ENCODE data around the gene IGFBPL1. TPM values are rescaled to one million over a fixed set of nuclear protein-coding genes. Genes with fewer than 3 reads are reported as not detected.

IGFBPL1 gene
- total and polyA plus RNA-seq, 2 experiments from 2014 or later: 2.0 to 24.2 TPM

DNA sequence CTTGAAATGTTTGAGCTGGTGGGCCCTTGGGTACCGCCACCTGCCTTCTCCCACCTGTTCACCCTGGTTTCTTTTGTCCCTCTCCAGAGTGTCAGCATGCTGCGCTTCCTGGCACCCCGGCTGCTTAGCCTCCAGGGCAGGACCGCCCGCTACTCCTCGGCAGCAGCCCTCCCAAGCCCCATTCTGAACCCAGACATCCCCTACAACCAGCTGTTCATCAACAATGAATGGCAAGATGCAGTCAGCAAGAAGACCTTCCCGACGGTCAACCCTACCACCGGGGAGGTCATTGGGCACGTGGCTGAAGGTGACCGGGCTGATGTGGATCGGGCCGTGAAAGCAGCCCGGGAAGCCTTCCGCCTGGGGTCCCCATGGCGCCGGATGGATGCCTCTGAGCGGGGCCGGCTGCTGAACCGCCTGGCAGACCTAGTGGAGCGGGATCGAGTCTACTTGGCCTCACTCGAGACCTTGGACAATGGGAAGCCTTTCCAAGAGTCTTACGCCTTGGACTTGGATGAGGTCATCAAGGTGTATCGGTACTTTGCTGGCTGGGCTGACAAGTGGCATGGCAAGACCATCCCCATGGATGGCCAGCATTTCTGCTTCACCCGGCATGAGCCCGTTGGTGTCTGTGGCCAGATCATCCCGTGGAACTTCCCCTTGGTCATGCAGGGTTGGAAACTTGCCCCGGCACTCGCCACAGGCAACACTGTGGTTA is 28.4 kb downstream of the IGFBPL1 start:
- H3K9me3 ChIP-seq (ENCODE audit: low read depth): no peaks in the 10 kb centered on the region
- peaks cover 10% of the 10 kb centered on the region for H3K4me1 ChIP-seq (ENCODE audit: low read depth)
- no peak overlapping the region for H3K4me3 ChIP-seq
- H3K27me3 ChIP-seq: no peaks in the 10 kb centered on the region
- H3K27ac ChIP-seq: no peak overlapping the region
- TF ChIP-seq, protein P1, sequence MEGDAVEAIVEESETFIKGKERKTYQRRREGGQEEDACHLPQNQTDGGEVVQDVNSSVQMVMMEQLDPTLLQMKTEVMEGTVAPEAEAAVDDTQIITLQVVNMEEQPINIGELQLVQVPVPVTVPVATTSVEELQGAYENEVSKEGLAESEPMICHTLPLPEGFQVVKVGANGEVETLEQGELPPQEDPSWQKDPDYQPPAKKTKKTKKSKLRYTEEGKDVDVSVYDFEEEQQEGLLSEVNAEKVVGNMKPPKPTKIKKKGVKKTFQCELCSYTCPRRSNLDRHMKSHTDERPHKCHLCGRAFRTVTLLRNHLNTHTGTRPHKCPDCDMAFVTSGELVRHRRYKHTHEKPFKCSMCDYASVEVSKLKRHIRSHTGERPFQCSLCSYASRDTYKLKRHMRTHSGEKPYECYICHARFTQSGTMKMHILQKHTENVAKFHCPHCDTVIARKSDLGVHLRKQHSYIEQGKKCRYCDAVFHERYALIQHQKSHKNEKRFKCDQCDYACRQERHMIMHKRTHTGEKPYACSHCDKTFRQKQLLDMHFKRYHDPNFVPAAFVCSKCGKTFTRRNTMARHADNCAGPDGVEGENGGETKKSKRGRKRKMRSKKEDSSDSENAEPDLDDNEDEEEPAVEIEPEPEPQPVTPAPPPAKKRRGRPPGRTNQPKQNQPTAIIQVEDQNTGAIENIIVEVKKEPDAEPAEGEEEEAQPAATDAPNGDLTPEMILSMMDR (IDR thresholded peaks at IDR 0.05; ENCODE audit: low read depth, low read length): no peak
- no peaks in the 10 kb centered on the region for H3K36me3 ChIP-seq
- DNase-seq (ENCODE audit: low read depth in 1 of 2, low spot score in 1 of 2): no peak

DNA sequence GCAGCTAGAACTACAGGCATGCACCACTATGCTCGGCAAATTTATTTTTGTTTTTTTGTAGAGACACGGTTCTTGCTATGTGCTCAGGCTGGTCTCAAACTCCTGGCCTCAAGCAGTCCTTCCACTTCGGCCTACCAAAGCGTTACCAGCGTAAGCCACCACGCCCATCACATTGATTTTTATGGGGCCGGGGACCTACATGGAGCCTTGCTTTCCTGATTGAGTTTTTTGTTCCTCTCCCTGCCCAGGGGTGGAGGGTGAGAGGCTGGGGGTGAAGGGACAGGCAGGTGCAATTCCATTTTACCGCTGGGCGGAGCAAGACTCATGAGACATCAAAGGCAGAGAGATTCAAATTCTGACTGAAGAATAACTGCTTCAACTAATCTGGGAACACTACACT is 29.8 kb downstream of the IGFBPL1 start:
- no peak overlapping the region for H3K27ac ChIP-seq
- H3K4me3 ChIP-seq: no peak overlapping the region
- H3K36me3 ChIP-seq: no peaks in the 10 kb centered on the region
- H3K4me1 ChIP-seq (ENCODE audit: low read depth): peaks cover 21% of the 10 kb centered on the region
- TF ChIP-seq, protein P1 (IDR thresholded peaks at IDR 0.05; ENCODE audit: low read depth, low read length): no peak
- H3K9me3 ChIP-seq (ENCODE audit: low read depth): no peaks in the 10 kb centered on the region
- DNase-seq (ENCODE audit: low read depth in 1 of 2, low spot score in 1 of 2): no peak
- no peaks in the 10 kb centered on the region for H3K27me3 ChIP-seq

DNA sequence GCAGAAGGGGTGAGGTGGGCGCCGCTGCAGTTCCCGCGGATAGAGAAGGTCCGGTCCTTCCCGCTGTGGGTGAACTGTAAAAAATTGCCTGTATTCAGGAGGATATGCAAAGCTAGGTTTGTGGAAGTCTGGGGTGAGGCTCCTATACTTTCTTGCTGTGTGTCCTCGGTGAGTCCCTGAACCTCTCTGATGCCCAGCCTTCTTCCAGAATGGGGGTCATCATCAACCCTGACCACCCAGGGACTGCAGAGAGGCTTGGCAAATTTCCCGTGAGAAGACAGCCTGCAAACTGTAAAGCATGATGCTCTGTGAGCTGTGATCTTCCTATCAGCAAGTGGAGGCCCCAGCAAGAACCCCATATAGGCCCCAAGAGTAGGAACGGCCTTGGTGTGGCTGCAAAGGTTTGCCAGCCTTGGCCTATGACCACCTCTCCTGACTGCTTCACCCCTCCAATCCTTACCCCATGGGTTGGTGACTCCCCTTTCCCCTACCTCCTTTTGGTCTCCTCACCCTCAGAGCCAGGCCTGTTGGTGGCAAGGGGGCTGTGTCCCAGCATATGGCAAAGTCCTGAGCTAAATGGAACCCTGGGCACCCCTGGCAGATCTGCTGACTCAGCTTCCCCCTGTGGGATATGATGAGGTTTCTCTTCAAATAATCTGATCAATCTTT is 31.0 kb downstream of the IGFBPL1 start:
- Histone ChIP-seq H3K27me3 (no peaks in the 10 kb centered on the region), H3K36me3 (no peaks in the 10 kb centered on the region), H3K9me3 (ENCODE audit: low read depth) (no peaks in the 10 kb centered on the region), H3K4me1 (ENCODE audit: low read depth) (peaks cover 21% of the 10 kb centered on the region), H3K27ac (no peak overlapping the region), H3K4me3 (peak overlapping the region; percentile 60)
- TF ChIP-seq, protein P1 (IDR thresholded peaks at IDR 0.05; ENCODE audit: low read depth, low read length): no peak
- DNase-seq (ENCODE audit: low read depth in 1 of 2, low spot score in 1 of 2): peak in 1 of 2 donors; percentile 7

DNA sequence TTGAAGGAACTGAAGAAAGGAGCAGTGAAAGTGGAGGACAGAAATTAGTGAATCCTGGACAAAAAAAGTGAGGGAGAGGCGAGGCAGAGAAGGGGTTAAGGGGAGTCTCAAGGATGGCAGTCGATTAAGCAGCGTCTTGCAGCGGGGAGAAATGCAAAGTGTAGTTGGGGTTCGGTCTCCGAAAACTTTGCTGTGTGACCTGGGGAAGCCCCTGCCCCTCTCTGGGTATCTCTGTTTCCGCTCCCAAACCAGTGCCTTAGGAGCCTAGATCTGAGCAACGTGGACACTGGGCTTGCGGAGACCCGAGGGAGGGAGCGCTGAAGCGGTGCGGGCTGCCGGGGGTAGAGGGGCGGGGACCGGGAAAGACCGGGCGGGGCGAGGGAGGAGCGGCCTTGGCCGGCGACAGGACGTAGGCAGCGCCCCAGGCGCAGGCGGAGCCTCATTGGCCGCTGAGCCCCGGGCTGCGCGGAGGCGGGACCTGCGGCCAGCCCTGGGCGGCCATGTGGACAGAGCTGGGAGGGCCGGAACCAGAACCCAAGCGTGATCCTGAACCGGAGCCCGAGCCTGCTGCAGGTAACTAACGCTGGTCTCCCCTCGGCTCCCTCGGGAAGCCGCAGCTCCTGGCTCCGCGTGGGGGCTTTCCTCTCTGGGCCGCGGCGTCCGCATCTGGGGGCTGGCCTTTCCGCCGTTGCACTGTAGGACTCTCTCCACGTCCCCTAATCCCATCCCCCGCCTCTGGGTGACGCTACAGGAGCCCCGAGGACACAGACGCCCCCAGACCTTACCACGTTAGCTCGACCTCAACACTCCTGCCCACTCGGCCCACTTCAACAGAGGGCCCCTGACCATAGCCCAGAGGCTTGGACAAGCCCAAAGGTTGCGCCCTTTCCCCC is 31.8 kb downstream of the IGFBPL1 start, which contains the start of gene ALDH1B1:
Gene ALDH1B1 (plus strand): TSS at position 468 of the 893 bp plus-strand sequence. CDS start 3,047 bp downstream, outside the sequence.
- Histone ChIP-seq H3K27me3 (no peaks in the 10 kb centered on the region), H3K27ac (no peak within 1 kb of the TSS), H3K4me3 (peak within 1 kb of the TSS; percentile 60), H3K9me3 (ENCODE audit: low read depth) (no peaks in the 10 kb centered on the region), H3K4me1 (ENCODE audit: low read depth) (peaks cover 21% of the 10 kb centered on the region), H3K36me3 (no peaks in the 10 kb centered on the region)
- DNase-seq (ENCODE audit: low read depth in 1 of 2, low spot score in 1 of 2): peak; percentile 90 to 93
- TF ChIP-seq, protein P1 (IDR thresholded peaks at IDR 0.05; ENCODE audit: low read depth, low read length): peak; percentile 33

All from cardiac muscle cell (in vitro differentiated cells and primary cell).